T follicular helper cell (primary cell): ENCODE results near the gene MFSD12.

ENCODE experiments used
- DNase-seq: peaks from one replicate; pipeline ENCODE4 v3.0.0-alpha.2; 2020; ENCODE audit warnings: low read depth
- total RNA-seq, 2 experiments: gene quantifications; one replicate each; lab custom pipeline; 2026; lab: John Stamatoyannopoulos, UW

Gene MFSD12
- 72.7 to 73.8 reads per million in 2 experiments for total RNA-seq

GRCh38 chr19:3557461-3558248 lies at the start of gene MFSD12:
MFSD12 (minus strand) TSS chr19:3557586; CDS start chr19:3557403, 183 bp downstream.
- peak; percentile 90 for DNase-seq

- DNase-seq = peak; percentile 22
Measured at GRCh38 chr19:3606690-3607289, 49.4 kb upstream of the MFSD12 start, which contains the start of gene TBXA2R. TBXA2R (minus strand) TSS chr19:3606875; CDS start chr19:3600634, 6,241 bp downstream.

GRCh38 chr19:3606174-3606689 lies 48.8 kb upstream of the MFSD12 start:
- no peak for DNase-seq

- no peak for DNase-seq
Measured at GRCh38 chr19:3605770-3606169, 48.4 kb upstream of the MFSD12 start.

GRCh38 chr19:3605361-3605760 lies 48.0 kb upstream of the MFSD12 start:
- no peak for DNase-seq

- DNase-seq = no peak
Measured at GRCh38 chr19:3604987-3605343, 47.6 kb upstream of the MFSD12 start.

- DNase-seq = no peak
Measured at GRCh38 chr19:3604227-3604986, 47.0 kb upstream of the MFSD12 start.

- DNase-seq = no peak
Measured at GRCh38 chr19:3603121-3603811, 45.9 kb upstream of the MFSD12 start.

GRCh38 chr19:3601021-3601420 lies 43.6 kb upstream of the MFSD12 start:
- no peak for DNase-seq

GRCh38 chr19:3599776-3600187 lies 42.4 kb upstream of the MFSD12 start:
- no peak for DNase-seq

GRCh38 chr19:3595521-3596061 lies 38.2 kb upstream of the MFSD12 start:
- no peak for DNase-seq

GRCh38 chr19:3593156-3593555 lies 35.8 kb upstream of the MFSD12 start:
- DNase-seq = no peak

GRCh38 chr19:3591876-3592613 lies 34.7 kb upstream of the MFSD12 start:
- no peak for DNase-seq

GRCh38 chr19:3590991-3591659 lies 33.7 kb upstream of the MFSD12 start:
- no peak for DNase-seq

- DNase-seq = no peak
Measured at GRCh38 chr19:3589949-3590348, 32.6 kb upstream of the MFSD12 start.

GRCh38 chr19:3589439-3589838 lies 32.1 kb upstream of the MFSD12 start:
- no peak for DNase-seq

- no peak for DNase-seq
Measured at GRCh38 chr19:3586707-3587346, 29.4 kb upstream of the MFSD12 start.

- no peak for DNase-seq
Measured at GRCh38 chr19:3586127-3586626, 28.8 kb upstream of the MFSD12 start.

- DNase-seq = no peak
Measured at GRCh38 chr19:3585301-3586126, 28.1 kb upstream of the MFSD12 start, which contains the start of gene GIPC3. GIPC3 (plus strand) TSS chr19:3585478; CDS start chr19:3585598, 120 bp downstream.
